Fibroblast of lung (primary cell): ENCODE data around the gene RAPGEF2.

Experiments used
- EZH2 ChIP-seq: IDR thresholded peaks from 2 replicates; pipeline ENCODE4 v1.5.1; 2012; ENCODE audit warnings: low read length, control low read depth, mild to moderate bottlenecking; ENCODE audit errors: missing control alignments
- TF ChIP-seq, protein P1 (sequence below), 2 donors: IDR thresholded peaks in 1 of 2; conservative IDR thresholded peaks in 1 of 2; 1 replicate in 1 of 2; 2 replicates in 1 of 2; pipeline ENCODE4 v1.5.1; 2011 to 2012; ENCODE audit warnings: low read length in 2 of 2, control low read depth in 1 of 2, inconsistent platforms in 1 of 2, low read depth in 1 of 2, mild to moderate bottlenecking in 1 of 2

DNA sequence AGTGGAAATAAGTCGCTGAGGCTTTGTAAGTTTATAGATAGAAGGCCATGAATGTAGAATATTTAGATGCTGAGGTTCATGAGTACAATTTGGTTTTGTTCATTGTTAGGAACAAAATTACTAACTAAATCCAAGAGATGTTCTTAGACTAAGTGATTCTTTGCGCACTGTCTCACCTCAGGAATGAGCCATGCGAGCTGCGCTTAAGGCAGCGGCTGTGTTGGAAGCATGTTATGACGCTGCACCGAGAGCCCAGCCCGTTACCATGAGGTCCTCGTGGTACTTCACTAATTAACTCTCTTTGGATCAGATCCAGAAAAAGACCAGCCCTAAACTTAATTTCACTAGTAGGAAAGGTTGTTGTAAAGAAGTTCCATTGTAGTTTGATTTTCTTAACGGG, 166.2 kb downstream of the RAPGEF2 start:
- TF ChIP-seq, protein P1, sequence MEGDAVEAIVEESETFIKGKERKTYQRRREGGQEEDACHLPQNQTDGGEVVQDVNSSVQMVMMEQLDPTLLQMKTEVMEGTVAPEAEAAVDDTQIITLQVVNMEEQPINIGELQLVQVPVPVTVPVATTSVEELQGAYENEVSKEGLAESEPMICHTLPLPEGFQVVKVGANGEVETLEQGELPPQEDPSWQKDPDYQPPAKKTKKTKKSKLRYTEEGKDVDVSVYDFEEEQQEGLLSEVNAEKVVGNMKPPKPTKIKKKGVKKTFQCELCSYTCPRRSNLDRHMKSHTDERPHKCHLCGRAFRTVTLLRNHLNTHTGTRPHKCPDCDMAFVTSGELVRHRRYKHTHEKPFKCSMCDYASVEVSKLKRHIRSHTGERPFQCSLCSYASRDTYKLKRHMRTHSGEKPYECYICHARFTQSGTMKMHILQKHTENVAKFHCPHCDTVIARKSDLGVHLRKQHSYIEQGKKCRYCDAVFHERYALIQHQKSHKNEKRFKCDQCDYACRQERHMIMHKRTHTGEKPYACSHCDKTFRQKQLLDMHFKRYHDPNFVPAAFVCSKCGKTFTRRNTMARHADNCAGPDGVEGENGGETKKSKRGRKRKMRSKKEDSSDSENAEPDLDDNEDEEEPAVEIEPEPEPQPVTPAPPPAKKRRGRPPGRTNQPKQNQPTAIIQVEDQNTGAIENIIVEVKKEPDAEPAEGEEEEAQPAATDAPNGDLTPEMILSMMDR (conservative IDR thresholded peaks at IDR 0.05 in 1 of 2, IDR thresholded peaks at IDR 0.05 in 1 of 2; ENCODE audit: low read depth in 1 of 2, low read length in 2 of 2), result no peak
- no peak for TF ChIP-seq EZH2
